Brain microvascular endothelial cell (primary cell): Measurements from ENCODE around the gene WDR20.

Experiments used
- DNase-seq: peaks from one replicate; pipeline ENCODE4 v3.0.0-alpha.2; 2020
- H3K27ac ChIP-seq: fragments of 250-450 bp; sonication (Bioruptor Pico); 2 replicates; pipeline ENCODE4 v1.5.1; 2020; ENCODE audit warnings: mild to moderate bottlenecking, moderate library complexity
- H3K27me3 ChIP-seq: fragments of 250-450 bp; sonication (Bioruptor Pico); replicated peaks from 2 replicates; pipeline ENCODE4 v1.5.1; 2020; ENCODE audit warnings: mild to moderate bottlenecking
- H3K36me3 ChIP-seq: fragments of 250-450 bp; sonication (Bioruptor Pico); replicated peaks from 2 replicates; pipeline ENCODE4 v1.5.1; 2020; ENCODE audit warnings: mild to moderate bottlenecking
- H3K4me3 ChIP-seq: 2 replicates; pipeline ENCODE4 v1.5.1; 2011; ENCODE audit warnings: low read depth, mild to moderate bottlenecking, control low read depth, low read length, moderate library complexity
- in situ Hi-C: cut with HindIII; loops from 2 replicates; pipeline ENCODE4 v1.10.0; 2017; ENCODE audit warnings: low sequenced_read_pairs, low pct_ligation_motif_present
- TF ChIP-seq, protein P1 (sequence below): IDR thresholded peaks from 2 replicates; pipeline ENCODE4 v1.5.1; 2011; ENCODE audit warnings: low read depth, mild to moderate bottlenecking, moderate library complexity, low read length, control low read depth, inconsistent platforms; ENCODE audit errors: missing control alignments

Gene WDR20

DNA sequence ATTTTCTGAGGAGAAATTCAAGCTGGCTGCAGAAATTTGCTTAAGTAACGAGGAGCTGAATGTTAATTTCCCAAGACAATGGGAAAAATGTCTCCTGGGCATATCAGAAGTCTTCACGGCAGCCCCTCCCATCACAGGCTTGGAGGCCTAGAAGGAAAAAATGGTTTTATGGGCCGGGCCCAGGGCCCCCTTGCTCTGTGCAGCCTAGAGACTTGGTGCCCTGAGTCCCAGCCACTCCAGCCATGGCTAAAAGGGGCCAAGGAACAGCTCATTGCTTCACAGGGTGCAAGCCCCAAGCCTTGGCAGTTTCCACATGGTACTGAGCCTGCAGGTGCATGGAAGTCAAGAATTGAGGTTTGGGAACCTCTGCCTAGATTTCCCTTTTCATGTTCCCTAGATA is 28.6 kb upstream of the WDR20 start:
- Histone ChIP-seq H3K4me3 (no peak overlapping the region), H3K27me3 (no peaks in the 10 kb centered on the region), H3K27ac (no peak overlapping the region), H3K36me3 (no peaks in the 10 kb centered on the region)
- DNase-seq: no peak
- in situ Hi-C loops: no loop called here
- TF ChIP-seq, protein P1, sequence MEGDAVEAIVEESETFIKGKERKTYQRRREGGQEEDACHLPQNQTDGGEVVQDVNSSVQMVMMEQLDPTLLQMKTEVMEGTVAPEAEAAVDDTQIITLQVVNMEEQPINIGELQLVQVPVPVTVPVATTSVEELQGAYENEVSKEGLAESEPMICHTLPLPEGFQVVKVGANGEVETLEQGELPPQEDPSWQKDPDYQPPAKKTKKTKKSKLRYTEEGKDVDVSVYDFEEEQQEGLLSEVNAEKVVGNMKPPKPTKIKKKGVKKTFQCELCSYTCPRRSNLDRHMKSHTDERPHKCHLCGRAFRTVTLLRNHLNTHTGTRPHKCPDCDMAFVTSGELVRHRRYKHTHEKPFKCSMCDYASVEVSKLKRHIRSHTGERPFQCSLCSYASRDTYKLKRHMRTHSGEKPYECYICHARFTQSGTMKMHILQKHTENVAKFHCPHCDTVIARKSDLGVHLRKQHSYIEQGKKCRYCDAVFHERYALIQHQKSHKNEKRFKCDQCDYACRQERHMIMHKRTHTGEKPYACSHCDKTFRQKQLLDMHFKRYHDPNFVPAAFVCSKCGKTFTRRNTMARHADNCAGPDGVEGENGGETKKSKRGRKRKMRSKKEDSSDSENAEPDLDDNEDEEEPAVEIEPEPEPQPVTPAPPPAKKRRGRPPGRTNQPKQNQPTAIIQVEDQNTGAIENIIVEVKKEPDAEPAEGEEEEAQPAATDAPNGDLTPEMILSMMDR: no peak

DNA sequence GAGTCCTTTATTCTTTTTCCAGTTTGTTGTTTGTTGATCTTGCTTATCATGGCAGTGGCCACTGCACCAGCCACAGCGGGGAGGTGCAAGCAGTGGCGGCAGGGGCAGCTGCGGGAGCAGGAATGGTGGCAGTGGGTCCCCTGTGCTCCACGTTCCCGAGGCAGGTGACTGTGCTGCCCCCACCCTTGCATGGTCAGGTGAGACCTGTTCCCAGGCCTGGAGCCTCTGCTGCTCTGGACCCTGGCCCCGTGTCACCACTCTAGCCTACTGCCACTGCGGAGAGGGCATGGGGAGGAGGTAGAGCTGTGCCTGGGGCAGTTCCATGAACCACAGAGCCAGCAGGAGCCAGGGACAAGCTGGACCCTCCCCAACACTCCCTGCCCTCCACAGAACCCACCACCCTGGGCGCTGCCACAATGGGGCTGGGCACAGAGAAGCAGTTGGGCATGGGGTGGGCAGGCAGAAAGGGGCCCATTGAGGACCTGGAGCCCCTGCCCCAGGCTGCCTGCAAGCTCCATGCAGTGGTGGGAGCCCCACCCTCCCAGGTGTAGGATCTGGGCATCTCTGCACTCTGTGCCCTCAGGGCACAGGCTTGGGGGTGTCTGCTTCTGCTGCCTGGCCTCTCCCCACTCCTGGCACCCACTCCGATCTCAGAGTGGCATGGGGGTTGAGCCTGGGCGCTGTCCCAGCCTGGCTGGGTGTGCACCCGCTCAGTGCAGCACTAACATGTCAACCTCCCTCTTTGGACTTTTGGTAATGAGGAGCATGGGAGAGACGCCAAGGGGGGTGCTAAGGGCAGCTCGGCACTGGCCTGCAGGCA is 23.1 kb upstream of the WDR20 start:
- Histone ChIP-seq H3K4me3 (no peak overlapping the region), H3K27me3 (no peaks in the 10 kb centered on the region), H3K27ac (no peak overlapping the region), H3K36me3 (no peaks in the 10 kb centered on the region)
- in situ Hi-C loops: no loop called here
- no peak for DNase-seq
- TF ChIP-seq, protein P1: no peak

DNA sequence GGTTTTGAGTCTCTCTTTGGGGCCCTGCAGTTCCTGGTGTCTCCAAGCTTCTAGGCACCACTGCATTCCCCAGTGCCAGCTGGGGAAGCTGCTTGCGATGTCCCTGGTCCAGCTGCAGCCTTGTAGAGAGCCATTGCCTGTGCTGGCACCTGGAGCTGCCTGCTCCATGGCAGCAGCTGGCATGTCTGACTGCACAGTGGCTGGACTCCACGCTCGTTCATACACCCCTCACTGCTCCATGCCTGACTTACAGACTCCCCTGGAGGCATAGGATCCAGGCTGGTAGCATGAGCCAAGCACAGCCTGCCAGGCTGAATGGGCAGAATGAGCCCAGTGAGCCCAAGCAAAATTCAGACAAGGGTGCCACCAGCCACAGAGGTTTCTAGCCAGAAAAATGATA is 21.8 kb upstream of the WDR20 start:
- H3K27ac ChIP-seq: no peak overlapping the region
- no peaks in the 10 kb centered on the region for H3K36me3 ChIP-seq
- DNase-seq: no peak
- TF ChIP-seq, protein P1: no peak
- H3K4me3 ChIP-seq: no peak overlapping the region
- in situ Hi-C loops: no loop called here
- H3K27me3 ChIP-seq: no peaks in the 10 kb centered on the region

DNA sequence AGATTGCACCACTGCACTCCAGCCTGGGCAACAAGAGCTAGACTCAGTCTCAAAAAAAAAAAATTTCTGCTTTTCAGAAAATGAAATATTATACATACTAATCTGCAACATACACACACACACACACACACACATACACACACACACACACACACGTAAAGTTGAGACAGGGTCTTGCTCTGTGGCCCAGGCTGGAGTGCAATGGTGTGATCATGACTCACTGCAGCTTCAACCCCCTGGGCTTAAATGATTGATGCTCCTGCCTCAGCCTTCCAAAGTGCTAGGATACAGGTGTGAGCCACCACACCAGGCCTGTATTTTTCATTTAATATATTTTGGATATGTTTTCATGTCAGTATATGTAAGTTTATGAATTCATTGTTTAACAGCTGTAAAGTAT is 18.8 kb upstream of the WDR20 start:
- no peak overlapping the region for H3K27ac ChIP-seq
- H3K36me3 ChIP-seq: no peaks in the 10 kb centered on the region
- no peak overlapping the region for H3K4me3 ChIP-seq
- no peaks in the 10 kb centered on the region for H3K27me3 ChIP-seq
- in situ Hi-C loops: no loop called here
- TF ChIP-seq, protein P1: no peak
- DNase-seq: no peak

DNA sequence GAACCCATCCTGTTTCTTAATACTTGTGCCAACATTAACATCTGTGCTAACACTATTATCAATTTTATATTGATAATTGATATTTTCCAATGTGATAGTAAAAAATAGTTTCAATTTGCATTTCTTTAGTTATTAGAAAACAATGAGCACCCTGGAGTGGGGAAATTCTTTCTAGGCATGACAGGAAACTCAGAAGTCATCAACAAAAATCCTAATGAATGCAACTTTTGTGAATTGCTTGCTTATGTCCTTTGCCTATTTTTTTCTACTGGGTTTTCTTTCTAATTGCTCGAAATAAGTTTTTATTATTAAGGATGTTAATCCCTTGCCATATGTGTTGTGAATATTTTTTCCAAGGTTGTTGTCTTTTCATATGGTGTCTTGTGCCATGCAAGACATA is 18.1 kb upstream of the WDR20 start:
- in situ Hi-C loops: no loop called here
- no peaks in the 10 kb centered on the region for H3K27me3 ChIP-seq
- H3K36me3 ChIP-seq: no peaks in the 10 kb centered on the region
- no peak for DNase-seq
- no peak overlapping the region for H3K27ac ChIP-seq
- H3K4me3 ChIP-seq: no peak overlapping the region
- TF ChIP-seq, protein P1: no peak

DNA sequence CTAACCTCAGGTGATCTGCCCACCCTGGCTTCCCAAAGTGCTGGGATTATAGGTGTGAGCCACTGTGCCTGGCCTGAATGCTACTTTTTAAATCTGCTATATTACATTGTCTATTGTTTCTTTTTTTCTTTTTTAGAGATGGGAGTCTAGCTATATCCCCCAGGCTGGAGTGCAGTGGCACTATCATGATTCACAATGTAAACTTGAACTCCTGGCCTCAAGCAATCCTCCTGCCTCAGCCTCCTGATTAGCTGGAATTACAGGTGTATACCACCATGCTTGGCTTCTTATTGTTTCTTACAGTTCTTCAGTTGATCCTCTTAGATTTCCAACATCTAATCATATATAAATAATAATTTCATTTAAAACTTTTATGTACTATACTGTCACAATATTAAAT is 15.3 kb upstream of the WDR20 start:
- H3K27ac ChIP-seq: no peak overlapping the region
- DNase-seq: no peak
- no peaks in the 10 kb centered on the region for H3K36me3 ChIP-seq
- H3K27me3 ChIP-seq: no peaks in the 10 kb centered on the region
- TF ChIP-seq, protein P1: no peak
- H3K4me3 ChIP-seq: no peak overlapping the region
- in situ Hi-C loops: no loop called here
